Adrenal gland (tissue), 5 donors: ENCODE data around the gene KCNMA1.

Source experiments
- POLR2A ChIP-seq, 2 donors: fragments of 450-650 bp; IDR thresholded peaks; one replicate each; pipeline ENCODE4 v1.6.1; 2017; ENCODE audit warnings: antibody characterized with exemption in 2 of 2, mild to moderate bottlenecking in 2 of 2, moderate library complexity in 1 of 2
- TF ChIP-seq, protein P1 (sequence below), 6 experiments: fragments of 450-650 bp in 4 of 6; fragments of 200-600 bp in 2 of 6; sonication (generic) in 1 of 6; IDR thresholded peaks; 1 replicate in 5 of 6; 2 replicates in 1 of 6; pipeline versions ENCODE4 v1.5.1 to v1.8.0; 2016 to 2021; ENCODE audit warnings: antibody characterized with exemption in 6 of 6, mild to moderate bottlenecking in 2 of 6, moderate library complexity in 1 of 6
- donor health status: DM: no; HTN: no; CAD: no.

DNA sequence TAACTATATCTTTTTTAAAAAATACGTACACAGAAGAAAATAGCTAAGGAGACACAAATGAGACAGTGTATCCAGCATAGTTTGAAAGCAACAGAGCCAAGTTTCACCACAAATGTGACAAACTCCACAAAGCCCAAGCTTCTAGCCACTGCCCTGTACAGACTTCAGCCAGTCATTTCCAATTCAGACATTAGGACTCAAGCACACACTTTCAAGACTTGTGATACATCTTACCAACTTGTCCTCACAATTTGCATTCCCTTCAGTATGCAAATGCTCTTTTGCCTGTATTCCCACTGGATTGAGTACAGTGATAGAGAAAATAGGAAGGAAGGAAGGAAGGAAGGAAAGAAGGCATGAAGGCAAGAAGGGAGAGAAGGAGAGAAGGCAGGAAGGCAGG lies 510.4 kb downstream of the KCNMA1 start:
- no peak for TF ChIP-seq POLR2A (IDR thresholded peaks at IDR 0.05)
- TF ChIP-seq, protein P1, sequence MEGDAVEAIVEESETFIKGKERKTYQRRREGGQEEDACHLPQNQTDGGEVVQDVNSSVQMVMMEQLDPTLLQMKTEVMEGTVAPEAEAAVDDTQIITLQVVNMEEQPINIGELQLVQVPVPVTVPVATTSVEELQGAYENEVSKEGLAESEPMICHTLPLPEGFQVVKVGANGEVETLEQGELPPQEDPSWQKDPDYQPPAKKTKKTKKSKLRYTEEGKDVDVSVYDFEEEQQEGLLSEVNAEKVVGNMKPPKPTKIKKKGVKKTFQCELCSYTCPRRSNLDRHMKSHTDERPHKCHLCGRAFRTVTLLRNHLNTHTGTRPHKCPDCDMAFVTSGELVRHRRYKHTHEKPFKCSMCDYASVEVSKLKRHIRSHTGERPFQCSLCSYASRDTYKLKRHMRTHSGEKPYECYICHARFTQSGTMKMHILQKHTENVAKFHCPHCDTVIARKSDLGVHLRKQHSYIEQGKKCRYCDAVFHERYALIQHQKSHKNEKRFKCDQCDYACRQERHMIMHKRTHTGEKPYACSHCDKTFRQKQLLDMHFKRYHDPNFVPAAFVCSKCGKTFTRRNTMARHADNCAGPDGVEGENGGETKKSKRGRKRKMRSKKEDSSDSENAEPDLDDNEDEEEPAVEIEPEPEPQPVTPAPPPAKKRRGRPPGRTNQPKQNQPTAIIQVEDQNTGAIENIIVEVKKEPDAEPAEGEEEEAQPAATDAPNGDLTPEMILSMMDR (IDR thresholded peaks at IDR 0.05), result no peak
